Neuronal stem cell (in vitro differentiated cells): Measurements from ENCODE around the gene ARHGEF7.
A peak's percentile ranks its signal among the peaks of the same experiment; 100 is the strongest.

Experiments used
- DNase-seq: peaks from one replicate; pipeline ENCODE4 v3.0.0-alpha.2; 2013; ENCODE audit warnings: low spot score
- H2AFZ ChIP-seq: one replicate; pipeline ENCODE4 v1.6.1; 2013; ENCODE audit warnings: mild to moderate bottlenecking, low read length, inconsistent platforms
- H2AK5ac ChIP-seq: 2 replicates; pipeline ENCODE4 v1.6.1; 2013; ENCODE audit warnings: low read depth, mild to moderate bottlenecking, inconsistent platforms, low read length, moderate library complexity, mixed read lengths
- H2BK120ac ChIP-seq: 2 replicates; pipeline ENCODE4 v1.6.1; 2013; ENCODE audit warnings: low read depth, mild to moderate bottlenecking, inconsistent platforms, low read length, moderate library complexity, mixed read lengths
- H2BK12ac ChIP-seq: one replicate; pipeline ENCODE4 v1.6.1; 2013; ENCODE audit warnings: low read length, inconsistent platforms
- H2BK15ac ChIP-seq: 2 replicates; pipeline ENCODE4 v1.6.1; 2013; ENCODE audit warnings: mild to moderate bottlenecking, low read length, inconsistent platforms, mixed read lengths
- H2BK5ac ChIP-seq: one replicate; pipeline ENCODE4 v1.6.1; 2013; ENCODE audit warnings: inconsistent platforms, mild to moderate bottlenecking, low read length, moderate library complexity
- H3K14ac ChIP-seq: one replicate; pipeline ENCODE4 v1.6.1; 2013; ENCODE audit warnings: low read length, inconsistent platforms
- H3K18ac ChIP-seq: 2 replicates; pipeline ENCODE4 v1.6.1; 2013; ENCODE audit warnings: low read length, inconsistent platforms
- H3K23ac ChIP-seq: 2 replicates; pipeline ENCODE4 v1.6.1; 2013; ENCODE audit warnings: low read depth, mild to moderate bottlenecking, mixed read lengths, low read length, inconsistent platforms; ENCODE audit not compliant: poor library complexity
- H3K27ac ChIP-seq: replicated peaks from 3 replicates; pipeline ENCODE4 v1.5.1; 2013; ENCODE audit warnings: low read length, inconsistent platforms
- H3K27me3 ChIP-seq, 3 experiments: 2 replicates each; pipeline ENCODE4 v1.6.1; 2013; ENCODE audit warnings: low read length in 3 of 3, mild to moderate bottlenecking in 2 of 3, inconsistent platforms in 1 of 3, low read depth in 1 of 3, mixed read lengths in 1 of 3, moderate library complexity in 1 of 3; ENCODE audit not compliant: control insufficient read depth in 3 of 3, insufficient read depth in 3 of 3
- H3K36me3 ChIP-seq, 2 donors: replicated peaks in 1 of 2; 2 replicates each; pipeline ENCODE4 v1.6.1; 2013; ENCODE audit warnings: low read length in 2 of 2; ENCODE audit not compliant: control insufficient read depth in 2 of 2, insufficient read depth in 2 of 2
- H3K4ac ChIP-seq: 2 replicates; pipeline ENCODE4 v1.6.1; 2013; ENCODE audit warnings: inconsistent platforms, mild to moderate bottlenecking, low read length, moderate library complexity
- H3K4me1 ChIP-seq, 2 donors: 1 replicate in 1 of 2; 2 replicates in 1 of 2; pipeline ENCODE4 v1.6.1; 2013; ENCODE audit warnings: low read length in 2 of 2, low read depth in 1 of 2; ENCODE audit not compliant: control insufficient read depth in 2 of 2, insufficient read depth in 1 of 2
- H3K4me2 ChIP-seq: one replicate; pipeline ENCODE4 v1.6.1; 2013; ENCODE audit warnings: mild to moderate bottlenecking, low read length, inconsistent platforms; ENCODE audit not compliant: insufficient read depth, poor library complexity, severe bottlenecking
- H3K4me3 ChIP-seq, 2 donors: 2 replicates each; pipeline ENCODE4 v1.5.1; 2013; ENCODE audit warnings: low read length in 2 of 2, mild to moderate bottlenecking in 2 of 2, inconsistent platforms in 1 of 2, moderate library complexity in 1 of 2
- H3K79me1 ChIP-seq: one replicate; pipeline ENCODE4 v1.6.1; 2013; ENCODE audit warnings: low read depth, mild to moderate bottlenecking, inconsistent platforms, low read length, moderate library complexity
- H3K9ac ChIP-seq: one replicate; pipeline ENCODE4 v1.6.1; 2013; ENCODE audit warnings: mild to moderate bottlenecking, low read depth, low read length, inconsistent platforms; ENCODE audit not compliant: poor library complexity
- H3K9me3 ChIP-seq, 2 donors: replicated peaks in 1 of 2; 2 replicates each; pipeline versions ENCODE3 to v1.6.1; 2013; ENCODE audit warnings: low read length in 2 of 2, mild to moderate bottlenecking in 2 of 2, inconsistent platforms in 1 of 2, low read depth in 1 of 2, mixed read lengths in 1 of 2, moderate library complexity in 1 of 2; ENCODE audit not compliant: control insufficient read depth in 2 of 2, insufficient read depth in 1 of 2
- H4K8ac ChIP-seq: one replicate; pipeline ENCODE4 v1.6.1; 2013; ENCODE audit warnings: low read depth, mild to moderate bottlenecking, inconsistent platforms, low read length, moderate library complexity
- H4K91ac ChIP-seq: one replicate; pipeline ENCODE4 v1.6.1; 2013; ENCODE audit warnings: low read length, low read depth, mild to moderate bottlenecking, inconsistent platforms; ENCODE audit not compliant: poor library complexity
- WGBS, 2 donors: extraction: QIAGEN DNeasy Blood & Tissue Kit; methylation state at CpG; one replicate each; pipeline ENCODE4 v1.1.7; 2013; ENCODE audit warnings: missing lambda C conversion rate in 2 of 2, mixed read lengths in 1 of 2; ENCODE audit not compliant: insufficient read length in 2 of 2, insufficient replicate concordance in 1 of 2; ENCODE audit errors: extremely low coverage in 2 of 2; 5-methylcytosine and 5-hydroxymethylcytosine counted together

ARHGEF7 gene

DNA sequence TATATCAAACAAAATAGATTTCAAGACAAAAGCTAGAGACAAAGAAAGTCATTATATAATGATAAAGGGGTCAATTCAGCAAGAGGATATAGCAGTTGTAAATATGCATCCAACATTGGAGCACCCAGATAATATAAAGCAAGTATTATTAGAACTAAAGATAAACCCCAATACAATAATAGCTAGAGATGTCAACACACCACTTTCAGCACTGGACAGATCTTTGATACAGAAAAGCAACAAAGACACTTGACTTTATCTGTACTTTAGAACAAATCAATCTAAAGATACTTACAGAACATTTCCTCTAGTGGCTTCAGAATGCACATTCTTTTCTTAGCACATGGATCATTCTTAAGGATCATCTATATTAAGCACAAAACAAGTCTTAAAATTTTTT lies 146.2 kb downstream of the ARHGEF7 start:
- H3K27me3 ChIP-seq: no peaks in the 10 kb centered on the region
- H3K79me1 ChIP-seq: no peaks in the 10 kb centered on the region
- no peak overlapping the region for H4K8ac ChIP-seq
- no peak overlapping the region for H2BK15ac ChIP-seq
- no peak overlapping the region for H4K91ac ChIP-seq
- H3K4ac ChIP-seq: no peak overlapping the region
- no peak for DNase-seq
- no peak overlapping the region for H3K14ac ChIP-seq
- H3K4me1 ChIP-seq: peaks cover 0 to 4% of the 10 kb centered on the region in 2 donors
- no peak overlapping the region for H3K4me3 ChIP-seq
- no peak overlapping the region for H3K23ac ChIP-seq
- no peak overlapping the region for H3K9ac ChIP-seq
- H3K27ac ChIP-seq: no peak overlapping the region
- no peak overlapping the region for H2BK5ac ChIP-seq
- H3K18ac ChIP-seq: no peak overlapping the region
- H2AK5ac ChIP-seq: no peak overlapping the region
- H3K9me3 ChIP-seq: peaks cover 10 to 32% of the 10 kb centered on the region in 2 donors
- H2BK120ac ChIP-seq: no peak overlapping the region
- no peak overlapping the region for H3K4me2 ChIP-seq
- H2AFZ ChIP-seq: no peak overlapping the region
- H3K36me3 ChIP-seq: peaks cover 15 to 73% of the 10 kb centered on the region in 2 donors
- H2BK12ac ChIP-seq: no peak overlapping the region

DNA sequence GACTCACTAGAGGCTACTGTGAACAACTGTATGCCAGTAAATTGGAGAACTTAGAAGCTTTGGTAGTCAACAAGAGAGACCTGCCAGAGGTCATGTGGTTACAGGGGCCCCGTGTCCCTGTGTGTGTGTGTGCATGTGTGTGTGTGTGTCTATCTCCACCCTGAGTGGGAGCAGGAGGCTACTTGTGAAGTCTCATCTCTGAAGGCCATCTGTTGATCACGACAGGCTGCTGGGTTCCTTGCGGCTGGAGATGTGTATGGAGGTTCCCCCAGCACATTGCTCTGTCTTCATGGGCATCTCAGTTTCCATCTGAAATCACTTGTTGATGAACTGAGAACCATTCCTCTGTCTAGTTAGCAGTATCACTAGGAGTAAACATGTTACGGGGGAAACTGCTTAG lies 147.2 kb downstream of the ARHGEF7 start:
- no peak overlapping the region for H3K18ac ChIP-seq
- peaks cover 15 to 72% of the 10 kb centered on the region in 2 donors for H3K36me3 ChIP-seq
- peaks cover 10 to 31% of the 10 kb centered on the region in 2 donors for H3K9me3 ChIP-seq
- no peak overlapping the region for H3K14ac ChIP-seq
- no peak overlapping the region for H3K4ac ChIP-seq
- H3K4me3 ChIP-seq: peak overlapping the region in 1 of 2 donors; percentile 3
- H3K4me1 ChIP-seq: peaks cover 0 to 4% of the 10 kb centered on the region in 2 donors
- H3K27ac ChIP-seq: no peak overlapping the region
- H3K4me2 ChIP-seq: no peak overlapping the region
- H2AFZ ChIP-seq: no peak overlapping the region
- H2BK15ac ChIP-seq: no peak overlapping the region
- no CpG with 5 or more reads among the region's 4 CpGs for WGBS, 2 donors
- no peak overlapping the region for H2BK12ac ChIP-seq
- H4K8ac ChIP-seq: no peak overlapping the region
- no peaks in the 10 kb centered on the region for H3K79me1 ChIP-seq
- H2BK5ac ChIP-seq: no peak overlapping the region
- no peak overlapping the region for H2BK120ac ChIP-seq
- no peaks in the 10 kb centered on the region for H3K27me3 ChIP-seq
- H4K91ac ChIP-seq: no peak overlapping the region
- no peak for DNase-seq
- no peak overlapping the region for H3K23ac ChIP-seq
- H3K9ac ChIP-seq: no peak overlapping the region
- no peak overlapping the region for H2AK5ac ChIP-seq

DNA sequence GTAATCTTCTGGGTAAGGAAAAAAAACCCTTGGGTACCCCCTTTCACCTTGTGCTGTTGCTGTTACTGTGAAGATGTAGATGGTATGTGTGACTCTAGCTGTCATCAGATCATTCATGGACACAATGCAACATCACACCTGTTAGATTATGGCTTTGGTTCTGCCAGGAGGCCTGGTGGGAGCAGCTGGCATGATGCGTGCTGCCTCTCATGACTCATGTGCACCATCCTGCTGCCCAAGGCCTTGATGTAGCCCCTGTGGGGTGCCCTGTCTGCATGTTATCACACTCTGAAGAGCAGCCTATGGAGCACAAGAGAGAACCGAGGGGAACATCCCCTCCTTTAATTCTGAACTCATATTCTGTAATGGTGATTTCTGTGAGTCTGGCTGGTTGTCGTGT lies 147.6 kb downstream of the ARHGEF7 start:
- Histone ChIP-seq H3K4me3 (no peak overlapping the region), H3K36me3 (peaks cover 13 to 72% of the 10 kb centered on the region in 2 donors), H4K91ac (no peak overlapping the region), H4K8ac (no peak overlapping the region), H2AFZ (no peak overlapping the region), H2BK5ac (no peak overlapping the region), H3K14ac (no peak overlapping the region), H3K4me2 (no peak overlapping the region), H2BK120ac (no peak overlapping the region), H3K9me3 (peaks cover 10 to 31% of the 10 kb centered on the region in 2 donors), H3K79me1 (no peaks in the 10 kb centered on the region), H2BK12ac (no peak overlapping the region), H3K9ac (no peak overlapping the region), H3K27ac (no peak overlapping the region), H3K23ac (no peak overlapping the region), H3K27me3 (no peaks in the 10 kb centered on the region), H3K4me1 (peaks cover 0 to 4% of the 10 kb centered on the region in 2 donors), H2BK15ac (no peak overlapping the region), H3K4ac (no peak overlapping the region), H2AK5ac (no peak overlapping the region), H3K18ac (no peak overlapping the region)
- no peak for DNase-seq
- WGBS, 2 donors: no CpG with 5 or more reads among the region's 3 CpGs

DNA sequence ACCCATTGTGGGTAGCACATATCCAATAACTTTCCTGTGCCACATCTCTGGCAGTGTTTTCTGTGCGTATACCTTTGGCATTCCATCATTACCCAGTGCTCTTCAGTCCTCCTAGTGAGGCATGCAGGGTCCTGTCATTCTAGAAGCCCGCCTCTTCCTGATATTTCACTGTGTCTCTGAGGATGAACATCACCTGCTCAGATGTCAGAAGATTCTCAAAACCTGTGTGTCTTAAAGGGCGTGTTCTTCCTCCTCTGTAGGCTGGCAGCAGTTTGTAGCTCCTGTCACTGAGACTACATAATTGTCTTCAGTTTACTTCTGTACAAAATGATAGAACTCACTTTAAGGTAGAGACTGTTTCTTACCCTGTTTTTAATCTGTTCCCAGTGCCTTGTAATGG lies 148.5 kb downstream of the ARHGEF7 start:
- Histone ChIP-seq H3K4me3 (no peak overlapping the region), H3K4ac (no peak overlapping the region), H2BK120ac (no peak overlapping the region), H3K4me1 (peaks cover 0 to 4% of the 10 kb centered on the region in 2 donors), H3K18ac (no peak overlapping the region), H2BK12ac (no peak overlapping the region), H2BK15ac (no peak overlapping the region), H4K8ac (no peak overlapping the region), H2AFZ (no peak overlapping the region), H3K9ac (no peak overlapping the region), H3K4me2 (no peak overlapping the region), H3K79me1 (no peaks in the 10 kb centered on the region), H2BK5ac (no peak overlapping the region), H3K27me3 (no peaks in the 10 kb centered on the region), H2AK5ac (no peak overlapping the region), H3K14ac (no peak overlapping the region), H3K27ac (no peak overlapping the region), H3K9me3 (peaks cover 9 to 26% of the 10 kb centered on the region in 2 donors), H3K36me3 (peaks cover 10 to 72% of the 10 kb centered on the region in 2 donors), H3K23ac (no peak overlapping the region), H4K91ac (no peak overlapping the region)
- WGBS, 2 donors: no CpG with 5 or more reads among the region's 3 CpGs
- DNase-seq: no peak
